ENCODE results near the gene SPON1.

SPON1 gene

GRCh38 chr11:14224395-14224794, 261.9 kb downstream of the SPON1 start:
- no peak overlapping the region for H3K4me3 ChIP-seq (ENCODE audit: low read depth, low read length)
- no peak for DNase-seq (ENCODE audit: low read depth)

GRCh38 chr11:14225666-14226065, 263.1 kb downstream of the SPON1 start:
- no peak for DNase-seq (ENCODE audit: low read depth)
- TF ChIP-seq CTCF (conservative IDR thresholded peaks at IDR 0.05; ENCODE audit: low read depth, low read length): no peak
- H3K4me3 ChIP-seq (ENCODE audit: low read depth, low read length): no peak overlapping the region

More at GRCh38 chr11:14224395-14224794, 261.9 kb downstream of the SPON1 start:
- TF ChIP-seq CTCF (conservative IDR thresholded peaks at IDR 0.05; ENCODE audit: low read depth, low read length): no peak

GRCh38 chr11:14228356-14228755, 265.8 kb downstream of the SPON1 start:
- TF ChIP-seq CTCF (conservative IDR thresholded peaks at IDR 0.05; ENCODE audit: low read depth, low read length): no peak
- no peak for DNase-seq (ENCODE audit: low read depth)

GRCh38 chr11:14229472-14229871, 266.9 kb downstream of the SPON1 start:
- DNase-seq (ENCODE audit: low read depth): no peak
- no peak overlapping the region for H3K4me3 ChIP-seq (ENCODE audit: low read depth, low read length)
- no peak for TF ChIP-seq CTCF (conservative IDR thresholded peaks at IDR 0.05; ENCODE audit: low read depth, low read length)

More at GRCh38 chr11:14228356-14228755, 265.8 kb downstream of the SPON1 start:
- no peak overlapping the region for H3K4me3 ChIP-seq (ENCODE audit: low read depth, low read length)

- no peak for DNase-seq (ENCODE audit: low read depth)
- H3K4me3 ChIP-seq (ENCODE audit: low read depth, low read length): no peak overlapping the region
- no peak for TF ChIP-seq CTCF (conservative IDR thresholded peaks at IDR 0.05; ENCODE audit: low read depth, low read length)
These were observed 267.9 kb downstream of the SPON1 start for GRCh38 chr11:14230407-14230806.

- H3K4me3 ChIP-seq (ENCODE audit: low read depth, low read length): no peak overlapping the region
- DNase-seq (ENCODE audit: low read depth): no peak
- peak; percentile 51 for TF ChIP-seq CTCF (conservative IDR thresholded peaks at IDR 0.05; ENCODE audit: low read depth, low read length)
These were observed 270.1 kb downstream of the SPON1 start for GRCh38 chr11:14232652-14233051.

- TF ChIP-seq CTCF (conservative IDR thresholded peaks at IDR 0.05; ENCODE audit: low read depth, low read length): no peak
- H3K4me3 ChIP-seq (ENCODE audit: low read depth, low read length): no peak overlapping the region
- DNase-seq (ENCODE audit: low read depth): no peak
These were observed 271.9 kb downstream of the SPON1 start for GRCh38 chr11:14234446-14234845.

Data from choroid plexus epithelial cell (primary cell).